Naive thymus-derived CD4-positive, alpha-beta T cell (primary cell): ENCODE data around the gene INPP5F. TPM values are rescaled to one million over a fixed set of nuclear protein-coding genes. Genes with fewer than 3 reads are reported as not detected.
A peak's percentile ranks its signal among the peaks of the same experiment; 100 is the strongest.

Experiments used
- ATAC-seq: fragments of 150-1000 bp; cut with Tn5 transposase; 2 replicates; pipeline ENCODE4 v1.10.0; 2021; ENCODE audit warnings: mild to moderate bottlenecking, moderate library complexity
- CTCF ChIA-PET: fragments of 350-600 bp; sonication (Branson Sonifier 250); formaldehyde crosslinking; loops from one replicate; lab custom pipeline; 2021; ENCODE audit warnings: antibody characterized with exemption; lab: Charles Lee
- POLR2A ChIA-PET: fragments of 350-600 bp; sonication (Branson Sonifier 250); formaldehyde crosslinking; loops from one replicate; lab custom pipeline; 2021; ENCODE audit warnings: antibody characterized with exemption, inconsistent platforms; lab: Charles Lee
- DNase-seq, 9 donors: peaks; one replicate each; pipeline versions ENCODE4 v3.0.0 to v3.0.0-alpha.2; 2020 to 2022; ENCODE audit warnings: mixed read lengths in 1 of 9
- H3K27ac ChIP-seq: one replicate; pipeline ENCODE4 v1.7.0; 2013; ENCODE audit warnings: mild to moderate bottlenecking, low read depth, low read length, moderate library complexity
- H3K27me3 ChIP-seq, 2 donors: one replicate each; pipeline ENCODE4 v1.7.0; 2013; ENCODE audit warnings: low read length in 2 of 2, mild to moderate bottlenecking in 2 of 2, moderate library complexity in 2 of 2; ENCODE audit not compliant: control insufficient read depth in 2 of 2, insufficient read depth in 2 of 2
- H3K36me3 ChIP-seq, 3 experiments: 1 replicate in 2 of 3; 2 replicates in 1 of 3; pipeline ENCODE4 v1.7.0; 2013; ENCODE audit warnings: low read length in 3 of 3, mild to moderate bottlenecking in 3 of 3, moderate library complexity in 1 of 3; ENCODE audit not compliant: insufficient read depth in 3 of 3, control insufficient read depth in 2 of 3
- H3K4me1 ChIP-seq, 2 donors: one replicate each; pipeline ENCODE4 v1.7.0; 2013; ENCODE audit warnings: low read length in 2 of 2, mild to moderate bottlenecking in 2 of 2, moderate library complexity in 1 of 2; ENCODE audit not compliant: control insufficient read depth in 2 of 2, insufficient read depth in 2 of 2
- H3K4me3 ChIP-seq: 2 replicates; pipeline ENCODE4 v1.7.0; 2013; ENCODE audit warnings: mild to moderate bottlenecking, low read length
- H3K9me3 ChIP-seq, 3 experiments: 1 replicate in 2 of 3; 2 replicates in 1 of 3; pipeline ENCODE4 v1.7.0; 2013; ENCODE audit warnings: low read length in 3 of 3; ENCODE audit not compliant: control insufficient read depth in 2 of 3
- H3K27ac Mint-ChIP-seq, 9 donors: one replicate each; pipeline ENCODE4 v1.8.0; 2020 to 2022; ENCODE audit warnings: mixed read lengths in 9 of 9, mild to moderate bottlenecking in 8 of 9, moderate library complexity in 5 of 9, inconsistent platforms in 2 of 9
- H3K27me3 Mint-ChIP-seq, 5 donors: one replicate each; pipeline ENCODE4 v1.8.0; 2021 to 2022; ENCODE audit warnings: mixed read lengths in 5 of 5, mild to moderate bottlenecking in 1 of 5
- H3K36me3 Mint-ChIP-seq, 5 donors: one replicate each; pipeline ENCODE4 v1.8.0; 2020 to 2022; ENCODE audit warnings: mixed read lengths in 5 of 5, mild to moderate bottlenecking in 3 of 5, inconsistent platforms in 1 of 5
- H3K4me1 Mint-ChIP-seq, 7 donors: one replicate each; pipeline ENCODE4 v1.8.0; 2020 to 2022; ENCODE audit warnings: mixed read lengths in 7 of 7, mild to moderate bottlenecking in 3 of 7, inconsistent platforms in 1 of 7
- H3K4me3 Mint-ChIP-seq, 10 donors: one replicate each; pipeline ENCODE4 v1.8.0; 2020 to 2022; ENCODE audit warnings: mild to moderate bottlenecking in 10 of 10, mixed read lengths in 10 of 10, moderate library complexity in 6 of 10, inconsistent platforms in 2 of 10
- H3K9me3 Mint-ChIP-seq, 11 donors: one replicate each; pipeline ENCODE4 v1.8.0; 2020 to 2022; ENCODE audit warnings: mixed read lengths in 11 of 11, mild to moderate bottlenecking in 4 of 11, inconsistent platforms in 1 of 11, moderate library complexity in 1 of 11
- intact Hi-C, 2 donors: fragments of 100-400 bp; cut with micrococcal nuclease; formaldehyde crosslinking; loops; one replicate each; pipeline ENCODE4 v1.15.1; 2023
- polyA plus RNA-seq, 2 donors: library from polyadenylated mRNA; unstranded; fragments of 300-500 nt; fragmentation: Illumina TruSeq; gene quantifications; one replicate each; pipeline ENCODE4 v1.2.3, GENCODE V29; 2021
- total RNA-seq, 6 experiments: library from RNA in 5 of 6; stranded (reverse) in 5 of 6; gene quantifications; 1 replicate in 5 of 6; 2 replicates in 1 of 6; pipeline ENCODE4 v1.2.3 and lab custom pipeline; 2021 to 2026

The INPP5F gene
- total and polyA plus RNA-seq, 7 experiments from 2014 or later = 3.4 to 12.1 (median 9.7) TPM

- DNase-seq = no peak
- ATAC-seq = no peak
- Histone ChIP-seq H3K9me3 (no peaks in the 10 kb centered on the region), H3K4me1 (no peaks in the 10 kb centered on the region), H3K27me3 (no peaks in the 10 kb centered on the region), H3K4me3 (no peak overlapping the region), H3K36me3 (no peaks in the 10 kb centered on the region), H3K27ac (no peak overlapping the region)
- peaks cover 0 to 4% (median 4%) of the 10 kb centered on the region in 5 donors for H3K36me3 Mint-ChIP-seq
- no peaks in the 10 kb centered on the region for H3K9me3 Mint-ChIP-seq
- peaks cover 8 to 34% (median 17%) of the 10 kb centered on the region in 7 donors for H3K4me1 Mint-ChIP-seq
- H3K27me3 Mint-ChIP-seq = no peaks in the 10 kb centered on the region
- POLR2A ChIA-PET = no interaction called here
- intact Hi-C loops = no loop called here
- no peak overlapping the region for H3K4me3 Mint-ChIP-seq
- CTCF ChIA-PET = interaction anchor here (1.8 kb wide), 1 partner anchor 62 kb away, joined by 8 read pairs; no protein-coding TSS in a partner anchor
- no peak overlapping the region for H3K27ac Mint-ChIP-seq
Measured at GRCh38 chr10:119748871-119749270, 23.0 kb downstream of the INPP5F start.

GRCh38 chr10:119749455-119749854, 23.6 kb downstream of the INPP5F start:
- Histone ChIP-seq H3K4me1 (no peaks in the 10 kb centered on the region), H3K9me3 (no peaks in the 10 kb centered on the region), H3K27me3 (no peaks in the 10 kb centered on the region), H3K27ac (no peak overlapping the region), H3K36me3 (no peaks in the 10 kb centered on the region), H3K4me3 (no peak overlapping the region)
- Mint-ChIP-seq H3K36me3 (peaks cover 0 to 4% (median 4%) of the 10 kb centered on the region in 5 donors), H3K27me3 (no peaks in the 10 kb centered on the region), H3K4me3 (no peak overlapping the region), H3K27ac (no peak overlapping the region), H3K4me1 (peaks cover 5 to 28% (median 13%) of the 10 kb centered on the region in 7 donors), H3K9me3 (no peaks in the 10 kb centered on the region)
- ChIA-PET CTCF (interaction anchor here (1.0 to 2.7 kb wide), 3 partner anchors 62 to 587 kb away, joined by 3 to 9 read pairs (median 8); no protein-coding TSS in a partner anchor), POLR2A (no interaction called here)
- intact Hi-C loops = no loop called here
- DNase-seq (no peak), ATAC-seq (no peak)

- ChIA-PET CTCF (interaction anchor here (0.6 to 4.3 kb wide), 9 partner anchors 12 to 1159 kb away, joined by 3 to 33 read pairs (median 5); no protein-coding TSS in a partner anchor), POLR2A (interaction anchor here (0.5 to 0.6 kb wide), 2 partner anchors 89 to 179 kb away, joined by 3 read pairs; no protein-coding TSS in a partner anchor)
- H3K4me1 ChIP-seq = no peaks in the 10 kb centered on the region
- ATAC-seq (peak; percentile 99), DNase-seq (peak; percentile 14 to 59 (median 44))
- peaks cover 0 to 8% (median 4%) of the 10 kb centered on the region in 5 donors for H3K36me3 Mint-ChIP-seq
- peak overlapping the region in 2 of 9 donors; percentile 1 to 11 for H3K27ac Mint-ChIP-seq
- peak overlapping the region in 1 of 10 donors; percentile 9 for H3K4me3 Mint-ChIP-seq
- H3K4me1 Mint-ChIP-seq = peaks cover 5 to 18% (median 12%) of the 10 kb centered on the region in 7 donors
- H3K27me3 ChIP-seq = no peaks in the 10 kb centered on the region
- no peak overlapping the region for H3K4me3 ChIP-seq
- H3K27me3 Mint-ChIP-seq = no peaks in the 10 kb centered on the region
- H3K9me3 Mint-ChIP-seq = no peaks in the 10 kb centered on the region
- H3K9me3 ChIP-seq = no peaks in the 10 kb centered on the region
- intact Hi-C loops = loop anchor here (1.0 kb wide), 4 partner anchors 64 to 167 kb away; no protein-coding TSS in a partner anchor
- H3K36me3 ChIP-seq = no peaks in the 10 kb centered on the region
- no peak overlapping the region for H3K27ac ChIP-seq
Measured at GRCh38 chr10:119750391-119751230, 24.8 kb downstream of the INPP5F start.

DNA sequence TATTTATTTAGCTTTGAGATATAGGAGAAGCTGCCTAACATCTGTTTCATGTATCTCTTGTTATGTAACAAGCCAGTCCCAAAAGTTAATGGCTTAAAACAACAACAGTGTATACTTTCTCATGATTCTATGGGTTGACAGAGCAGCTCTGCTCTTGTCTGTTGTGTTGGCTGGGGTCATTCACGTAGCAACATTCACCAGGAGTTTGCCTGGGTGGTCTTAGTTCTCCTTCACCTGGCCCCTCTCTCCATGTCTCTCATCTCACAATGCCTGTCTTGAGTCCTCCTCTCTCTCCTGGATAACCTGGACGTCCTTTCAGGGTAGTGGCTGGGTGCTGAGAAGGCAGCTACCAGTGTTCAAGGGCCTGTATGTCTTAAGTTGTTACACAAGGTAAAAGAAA, 27.5 kb downstream of the INPP5F start:
- no peak overlapping the region for H3K4me3 Mint-ChIP-seq
- CTCF ChIA-PET = interaction anchor here (1.3 to 4.3 kb wide), 3 partner anchors 11 to 107 kb away, joined by 4 to 33 read pairs (median 5); no protein-coding TSS in a partner anchor

DNA sequence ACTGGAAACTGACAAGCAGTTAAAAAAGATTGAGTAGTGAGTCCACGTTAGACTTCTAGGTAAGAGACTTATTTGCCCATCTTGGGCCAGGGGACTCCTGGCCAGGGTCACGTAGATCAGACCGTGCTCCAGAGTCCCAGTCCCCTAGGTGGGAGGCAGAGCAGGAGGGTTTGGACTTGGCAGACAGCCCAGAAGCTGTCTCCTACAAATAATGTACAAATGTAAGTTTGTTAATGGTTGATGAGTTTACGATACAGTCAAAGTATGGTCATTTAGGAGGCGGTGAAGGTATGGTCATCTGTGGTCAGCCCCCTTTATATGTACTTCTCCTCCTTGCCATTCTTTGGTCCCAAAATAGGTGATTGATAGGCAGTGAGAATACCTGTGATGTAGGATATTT, 28.2 kb downstream of the INPP5F start:
- H3K4me3 ChIP-seq = no peak overlapping the region
- H3K27ac ChIP-seq = no peak overlapping the region
- intact Hi-C loops = no loop called here
- CTCF ChIA-PET = interaction anchor here (1.3 to 4.3 kb wide), 2 partner anchors 11 to 106 kb away, joined by 4 to 33 read pairs; no protein-coding TSS in a partner anchor
- Mint-ChIP-seq H3K4me1 (peaks cover 5 to 15% (median 7%) of the 10 kb centered on the region in 7 donors), H3K27me3 (no peaks in the 10 kb centered on the region), H3K36me3 (peaks cover 0 to 12% (median 0%) of the 10 kb centered on the region in 5 donors), H3K9me3 (no peaks in the 10 kb centered on the region), H3K4me3 (no peak overlapping the region), H3K27ac (peak overlapping the region in 1 of 9 donors; percentile 8)
- H3K27me3 ChIP-seq = no peaks in the 10 kb centered on the region
- DNase-seq (no peak), ATAC-seq (no peak)
- POLR2A ChIA-PET = no interaction called here
- no peaks in the 10 kb centered on the region for H3K9me3 ChIP-seq
- H3K4me1 ChIP-seq = no peaks in the 10 kb centered on the region
- no peaks in the 10 kb centered on the region for H3K36me3 ChIP-seq

More for the DNA sequence above, 27.5 kb downstream of the INPP5F start:
- no peak for ATAC-seq
- no peaks in the 10 kb centered on the region for H3K36me3 ChIP-seq
- no peaks in the 10 kb centered on the region for H3K9me3 Mint-ChIP-seq
- no peak overlapping the region for H3K4me3 ChIP-seq
- H3K27me3 Mint-ChIP-seq = no peaks in the 10 kb centered on the region
- H3K36me3 Mint-ChIP-seq = peaks cover 0 to 12% (median 0%) of the 10 kb centered on the region in 5 donors
- H3K4me1 Mint-ChIP-seq = peaks cover 5 to 15% (median 7%) of the 10 kb centered on the region in 7 donors
- no peaks in the 10 kb centered on the region for H3K27me3 ChIP-seq
- H3K9me3 ChIP-seq = no peaks in the 10 kb centered on the region
- intact Hi-C loops = no loop called here
- no peak overlapping the region for H3K27ac Mint-ChIP-seq
- no peaks in the 10 kb centered on the region for H3K4me1 ChIP-seq
- no peak for DNase-seq
- no peak overlapping the region for H3K27ac ChIP-seq
- POLR2A ChIA-PET = no interaction called here

GRCh38 chr10:119754936-119755335, 29.1 kb downstream of the INPP5F start:
- ATAC-seq (no peak), DNase-seq (no peak)
- Mint-ChIP-seq H3K4me3 (no peak overlapping the region), H3K27ac (no peak overlapping the region), H3K9me3 (no peaks in the 10 kb centered on the region), H3K36me3 (peaks cover 0 to 12% (median 0%) of the 10 kb centered on the region in 5 donors), H3K27me3 (no peaks in the 10 kb centered on the region), H3K4me1 (peaks cover 5 to 15% (median 7%) of the 10 kb centered on the region in 7 donors)
- ChIA-PET CTCF (no interaction called here), POLR2A (no interaction called here)
- Histone ChIP-seq H3K4me1 (no peaks in the 10 kb centered on the region), H3K36me3 (no peaks in the 10 kb centered on the region), H3K4me3 (no peak overlapping the region), H3K27me3 (no peaks in the 10 kb centered on the region), H3K27ac (no peak overlapping the region), H3K9me3 (no peaks in the 10 kb centered on the region)
- intact Hi-C loops = no loop called here
